ENCODE measurements around the gene WDR75. TPM values are rescaled to one million over a fixed set of nuclear protein-coding genes. Genes with fewer than 3 reads are reported as not detected.

Gene WDR75
- total and polyA plus RNA-seq, 2 of the 13 experiments (the other 11 are each of a cell fraction or from before 2014, with no cell fraction given): 63.0 to 74.1 TPM

DNA sequence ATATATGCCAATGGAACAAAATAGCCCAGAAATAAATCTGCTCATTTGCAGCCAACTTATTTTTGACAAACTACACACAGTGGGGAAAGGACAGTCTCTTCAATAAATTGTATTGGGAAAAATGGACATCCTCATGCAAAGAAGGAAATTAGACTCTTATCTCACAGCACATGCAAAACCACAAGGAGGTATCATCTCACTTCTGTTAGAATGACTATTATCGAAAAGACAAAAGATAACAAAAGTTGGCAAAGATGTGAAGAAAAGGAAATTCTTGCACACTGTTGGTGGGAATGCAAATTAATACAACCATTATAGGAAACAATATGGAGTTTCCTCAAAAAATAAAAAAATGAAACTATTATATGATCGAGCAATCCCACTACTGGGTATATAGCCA is 16.3 kb upstream of the WDR75 start:
- Histone ChIP-seq H3K36me3 (replicated peaks in 1 of 2; ENCODE audit: control insufficient read depth in 1 of 2, insufficient read depth in 2 of 2, low read length in 2 of 2) (no peaks in the 10 kb centered on the region), H3K9me3 (ENCODE audit: low read length) (no peaks in the 10 kb centered on the region), H3K4me1 (ENCODE audit: insufficient read depth, low read length) (peaks cover 22% of the 10 kb centered on the region), H3K4me3 (replicated peaks in 1 of 3; ENCODE audit: insufficient read depth in 1 of 3, low read depth in 2 of 3, low read length in 3 of 3) (no peak overlapping the region), H3K9ac (ENCODE audit: insufficient read depth, low read depth, low read length) (no peak overlapping the region), H3K27ac (ENCODE audit: extremely low read length, insufficient read depth, low read length) (no peak overlapping the region), H3K27me3 (ENCODE audit: control insufficient read depth in 1 of 2, insufficient read depth in 2 of 2, low read length in 2 of 2) (no peaks in the 10 kb centered on the region), H3K79me2 (ENCODE audit: insufficient read depth, low read length) (no peaks in the 10 kb centered on the region), H2AFZ (ENCODE audit: low read length) (no peak overlapping the region), H4K20me1 (ENCODE audit: insufficient read depth, low read length) (no peaks in the 10 kb centered on the region), H3K4me2 (ENCODE audit: low read depth, low read length) (no peak overlapping the region)
- intact Hi-C loops (cut with micrococcal nuclease; ENCODE audit: unreplicated experiment) (no loop called here), in situ Hi-C loops (cut with HindIII; ENCODE audit: extremely low pct_ligation_motif_present, low pct_unique_long_range_greater_than_20kb) (loop anchor here (25.0 kb wide), 3 partner anchors 438 to 1888 kb away; no protein-coding TSS in a partner anchor)
- DNase-seq (ENCODE audit: low spot score) (no peak), ATAC-seq (no peak), FAIRE-seq (no peak)
- no TSS peak for BruUV-seq (replicated peaks)
- POLR2A ChIA-PET: no interaction called here
- TF ChIP-seq ZEB1 (IDR thresholded peaks at IDR 0.05; ENCODE audit: insufficient replicate concordance, low read depth) (no peak), AKNA (CRISPR knock-in tag; IDR thresholded peaks at IDR 0.05; ENCODE audit: borderline replicate concordance) (no peak), ZNF567 (CRISPR knock-in tag; IDR thresholded peaks at IDR 0.05; ENCODE audit: borderline replicate concordance) (no peak), SUZ12 (IDR thresholded peaks at IDR 0.05; ENCODE audit: low read depth, low read length) (no peak), ELF4 (CRISPR knock-in tag; IDR thresholded peaks at IDR 0.05; ENCODE audit: borderline replicate concordance) (no peak), ZBED4 (CRISPR knock-in tag; IDR thresholded peaks at IDR 0.05; ENCODE audit: borderline replicate concordance) (no peak), PRMT3 (CRISPR knock-in tag; IDR thresholded peaks at IDR 0.05; ENCODE audit: borderline replicate concordance, low read depth) (no peak), RORA (CRISPR knock-in tag; IDR thresholded peaks at IDR 0.05) (no peak), ZNF607 (CRISPR knock-in tag; IDR thresholded peaks at IDR 0.05; ENCODE audit: borderline replicate concordance) (no peak), ZNF660 (CRISPR knock-in tag; IDR thresholded peaks at IDR 0.05; ENCODE audit: borderline replicate concordance, low read depth) (no peak), NAIF1 (CRISPR knock-in tag; IDR thresholded peaks at IDR 0.05; ENCODE audit: borderline replicate concordance) (no peak)
- TF ChIP-seq, protein P1, sequence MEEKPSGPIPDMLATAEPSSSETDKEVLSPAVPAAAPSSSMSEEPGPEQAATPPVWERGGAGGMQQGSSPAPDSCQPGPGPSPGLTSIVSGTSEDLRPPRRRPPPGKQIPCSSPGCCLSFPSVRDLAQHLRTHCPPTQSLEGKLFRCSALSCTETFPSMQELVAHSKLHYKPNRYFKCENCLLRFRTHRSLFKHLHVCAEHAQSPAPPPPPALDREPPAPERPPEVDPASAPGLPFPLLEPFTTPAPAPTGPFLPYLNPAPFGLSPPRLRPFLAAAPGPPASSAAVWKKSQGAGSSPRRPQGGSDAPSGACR (CRISPR knock-in tag; IDR thresholded peaks at IDR 0.05): no peak
- TF ChIP-seq, protein P2, sequence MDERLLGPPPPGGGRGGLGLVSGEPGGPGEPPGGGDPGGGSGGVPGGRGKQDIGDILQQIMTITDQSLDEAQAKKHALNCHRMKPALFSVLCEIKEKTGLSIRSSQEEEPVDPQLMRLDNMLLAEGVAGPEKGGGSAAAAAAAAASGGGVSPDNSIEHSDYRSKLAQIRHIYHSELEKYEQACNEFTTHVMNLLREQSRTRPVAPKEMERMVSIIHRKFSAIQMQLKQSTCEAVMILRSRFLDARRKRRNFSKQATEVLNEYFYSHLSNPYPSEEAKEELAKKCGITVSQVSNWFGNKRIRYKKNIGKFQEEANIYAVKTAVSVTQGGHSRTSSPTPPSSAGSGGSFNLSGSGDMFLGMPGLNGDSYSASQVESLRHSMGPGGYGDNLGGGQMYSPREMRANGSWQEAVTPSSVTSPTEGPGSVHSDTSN (CRISPR knock-in tag; IDR thresholded peaks at IDR 0.05): no peak
- WGBS (ENCODE audit: low lambda C conversion rate): 81% methylated on average over 2 of the region's 2 CpGs
- CTCF ChIA-PET (ENCODE audit: low intra/inter-chr PET ratio, low total read pairs): no interaction called here
